GM18867 (cell line): ENCODE results near the gene DNASE1L2.

Experiments used
- ATAC-seq: cut with Tn5 transposase; IDR thresholded peaks from one replicate; pipeline ENCODE4 v1.9.1; 2021; ENCODE audit warnings: mild to moderate bottlenecking, moderate library complexity; ENCODE audit not compliant: unreplicated experiment

The DNASE1L2 gene, protein sequence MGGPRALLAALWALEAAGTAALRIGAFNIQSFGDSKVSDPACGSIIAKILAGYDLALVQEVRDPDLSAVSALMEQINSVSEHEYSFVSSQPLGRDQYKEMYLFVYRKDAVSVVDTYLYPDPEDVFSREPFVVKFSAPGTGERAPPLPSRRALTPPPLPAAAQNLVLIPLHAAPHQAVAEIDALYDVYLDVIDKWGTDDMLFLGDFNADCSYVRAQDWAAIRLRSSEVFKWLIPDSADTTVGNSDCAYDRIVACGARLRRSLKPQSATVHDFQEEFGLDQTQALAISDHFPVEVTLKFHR

DNA sequence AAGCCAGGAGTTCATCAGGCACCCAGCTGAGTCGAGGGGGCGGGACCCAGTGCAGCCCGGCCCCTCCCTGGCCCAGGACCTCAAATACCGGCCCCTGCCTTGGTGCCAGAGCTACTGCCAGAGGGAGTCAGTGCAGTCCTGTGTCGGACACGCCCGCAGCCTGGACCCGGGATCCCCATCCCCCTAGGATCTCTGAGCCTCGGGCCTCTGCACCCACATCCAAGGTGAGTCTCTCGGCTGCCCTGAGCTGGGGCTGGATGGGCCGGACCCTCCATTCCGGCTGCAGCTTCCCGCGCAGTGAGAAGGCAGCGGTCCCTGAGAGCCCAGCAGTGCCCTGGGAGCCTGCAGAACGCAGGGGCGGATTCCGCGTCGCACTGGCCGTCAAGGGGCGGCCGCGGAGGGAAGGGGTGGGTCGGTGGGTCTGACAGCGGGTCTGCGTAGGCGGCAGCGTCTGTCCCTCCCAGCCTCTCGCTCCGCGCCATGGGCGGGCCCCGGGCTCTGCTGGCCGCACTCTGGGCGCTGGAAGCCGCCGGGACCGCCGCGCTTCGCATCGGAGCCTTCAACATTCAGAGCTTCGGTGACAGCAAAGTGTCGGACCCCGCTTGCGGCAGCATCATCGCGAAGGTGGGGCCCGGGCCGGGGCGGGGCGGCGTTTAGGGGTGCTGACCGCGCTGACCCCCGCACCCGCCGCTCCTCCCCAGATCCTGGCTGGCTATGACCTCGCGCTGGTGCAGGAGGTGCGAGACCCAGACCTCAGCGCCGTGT lies at the start of gene DNASE1L2:
Gene DNASE1L2, plus strand, starts transcription at position 108 of the 765 bp plus-strand sequence. Its CDS starts 373 bp downstream, at position 481.
- ATAC-seq = no peak

DNA sequence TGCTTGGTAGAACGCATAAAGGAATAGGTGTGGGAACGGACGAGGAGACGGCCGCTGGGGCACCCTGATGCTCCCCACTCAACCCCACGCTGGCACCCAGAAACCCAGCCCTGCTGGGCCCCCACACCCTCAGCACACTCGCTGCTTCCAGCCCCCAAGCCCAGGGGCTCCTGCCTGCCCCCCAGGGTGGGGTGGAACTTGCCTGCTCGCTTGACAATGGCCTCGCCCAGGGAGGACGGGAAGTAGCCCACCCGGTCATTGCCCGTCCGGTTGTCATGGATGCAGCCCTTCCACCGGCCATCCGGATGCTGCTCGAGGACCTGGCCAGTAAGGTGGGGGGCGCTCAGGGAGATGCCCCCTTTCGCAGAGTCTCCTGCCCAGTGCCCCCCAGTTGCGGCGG lies 49.7 kb upstream of the DNASE1L2 start:
- no peak for ATAC-seq

DNA sequence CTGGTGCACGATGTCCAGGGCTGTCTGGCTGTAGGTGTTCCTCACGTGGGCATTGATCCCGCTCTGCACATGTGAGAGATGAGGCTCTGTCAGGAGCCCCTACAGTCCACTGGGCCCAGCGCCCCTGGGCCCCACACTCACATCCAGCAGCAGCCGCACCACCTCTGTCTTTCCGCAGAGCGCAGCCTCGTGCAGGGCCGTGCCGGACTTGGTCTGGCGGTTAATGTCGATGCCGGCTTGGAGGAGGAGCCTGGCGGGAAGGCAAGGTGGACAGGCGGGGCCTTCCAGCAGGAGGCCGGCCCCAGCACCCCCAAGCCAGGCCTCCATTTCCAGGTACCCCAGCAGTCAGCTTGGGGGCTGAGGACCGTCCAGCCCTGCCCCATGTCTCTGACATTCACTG lies 49.0 kb upstream of the DNASE1L2 start:
- no peak for ATAC-seq

DNA sequence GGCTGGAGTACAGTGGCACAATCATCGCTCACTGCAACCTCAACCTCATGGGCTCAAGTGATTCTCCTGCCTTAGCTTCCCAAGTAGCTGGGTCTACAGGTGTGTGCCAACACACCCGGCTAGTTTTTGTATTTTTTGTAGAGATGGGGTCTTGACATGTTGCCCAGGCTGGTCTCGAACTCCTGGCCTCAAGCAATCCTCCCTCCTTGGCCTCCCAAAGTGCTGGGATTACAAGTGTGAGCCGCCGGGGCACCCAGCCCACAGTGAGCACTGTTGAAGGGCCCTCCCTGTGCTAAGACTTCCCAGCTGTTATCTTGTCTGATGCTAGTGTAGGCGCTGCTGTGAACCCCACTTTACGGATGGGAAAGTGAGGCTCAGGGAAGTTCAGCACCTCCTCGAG lies 47.8 kb upstream of the DNASE1L2 start:
- no peak for ATAC-seq

DNA sequence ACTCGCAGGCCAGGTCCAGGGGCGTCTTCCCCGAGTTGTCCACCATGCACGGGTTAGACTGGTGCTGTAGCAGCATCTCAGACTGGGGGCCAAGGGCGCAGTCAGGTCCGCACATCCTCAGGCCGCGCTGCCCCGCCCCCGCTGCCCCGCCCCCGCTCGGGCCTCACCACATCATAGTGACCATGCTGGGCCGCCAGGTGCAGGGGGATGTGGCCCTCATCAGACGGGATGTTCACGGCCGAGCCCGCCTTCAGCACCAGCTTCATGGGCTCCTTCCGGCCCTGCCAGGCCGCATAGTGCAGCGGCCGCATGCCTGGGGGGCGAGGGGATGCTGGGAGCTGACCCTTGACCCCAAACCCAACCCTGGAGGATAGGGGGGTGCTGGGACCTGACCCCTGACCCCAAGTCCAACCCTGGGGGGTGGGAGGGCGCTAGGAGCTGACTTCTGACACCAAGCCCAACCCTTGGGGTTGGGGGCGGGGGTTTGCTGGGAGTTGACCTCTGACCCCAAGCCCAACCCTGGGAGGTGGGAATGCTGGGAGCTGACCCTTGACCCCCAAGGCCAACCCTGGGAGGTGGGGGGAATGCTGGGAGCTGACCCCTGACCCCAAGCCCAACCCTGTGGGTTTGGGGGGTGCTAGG lies 46.9 kb upstream of the DNASE1L2 start:
- ATAC-seq = no peak

DNA sequence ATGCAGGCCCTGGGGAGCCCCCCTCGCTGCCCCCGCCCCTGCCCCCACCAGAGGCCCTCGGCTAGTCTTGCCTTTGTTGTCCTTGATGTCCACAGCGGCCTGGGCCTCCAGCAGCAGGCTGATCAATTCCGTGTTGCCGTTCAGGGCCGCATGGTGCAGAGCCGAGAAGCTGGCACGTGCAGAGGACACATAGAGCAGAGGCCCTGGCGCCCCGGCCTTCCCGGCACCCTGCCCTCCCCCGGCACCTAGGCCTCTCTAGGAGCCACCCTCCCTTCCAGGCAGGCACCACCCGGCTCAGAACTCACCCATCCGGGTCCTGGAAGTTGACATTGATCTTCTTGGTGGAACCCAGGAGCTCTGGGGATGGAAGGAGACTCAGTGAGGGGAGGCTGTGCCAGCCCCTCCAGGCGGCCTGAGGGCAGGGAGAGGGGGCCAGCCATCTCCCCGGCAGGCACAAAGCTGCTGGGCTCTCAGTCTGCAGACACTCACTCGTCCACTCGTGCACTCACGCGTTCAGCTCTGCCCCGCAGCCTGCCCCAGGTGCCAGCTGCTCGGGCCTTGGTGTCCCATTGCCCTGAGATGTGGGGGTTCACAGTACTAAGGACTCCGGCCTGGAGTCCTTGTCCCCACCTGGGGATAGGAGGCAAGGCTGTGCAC lies 46.1 kb upstream of the DNASE1L2 start:
- no peak for ATAC-seq

DNA sequence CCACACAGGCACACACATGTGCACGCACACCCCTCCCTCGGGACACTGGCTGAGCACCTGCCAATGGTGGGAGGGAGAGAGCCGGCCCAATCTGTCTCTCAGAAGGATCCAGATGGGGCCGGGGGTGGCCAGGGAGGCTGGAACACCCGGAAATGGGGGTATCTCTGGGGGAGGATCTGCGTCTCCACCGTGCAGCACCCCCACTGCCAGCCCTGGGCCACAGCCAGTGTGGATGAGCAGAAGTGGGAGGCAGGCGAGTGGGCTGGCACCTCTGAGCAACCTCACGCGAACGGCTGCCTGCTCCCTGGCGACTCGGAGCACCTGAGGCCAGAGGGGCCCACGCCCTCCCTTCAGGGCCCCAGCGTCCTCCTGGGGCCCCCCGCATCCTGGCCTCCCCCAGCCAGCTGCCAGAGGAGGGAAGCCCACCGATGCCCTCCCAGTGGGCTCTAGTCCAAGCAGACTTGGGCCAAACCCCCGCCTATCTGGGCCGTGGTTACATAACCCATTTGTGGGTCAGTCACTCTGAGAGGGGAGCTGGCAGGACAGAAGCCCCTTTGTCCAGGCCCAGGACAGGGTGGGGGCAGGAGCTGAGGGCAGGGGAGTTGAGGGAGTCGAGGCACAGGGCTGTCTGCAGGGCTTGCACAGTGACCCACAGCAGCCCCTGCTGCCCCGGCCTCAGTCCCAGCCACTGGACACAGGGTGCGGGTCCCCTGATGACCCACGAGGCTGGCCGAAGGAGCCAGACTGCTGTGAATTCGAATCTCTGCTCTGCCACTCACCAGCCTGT lies 45.4 kb upstream of the DNASE1L2 start:
- no peak for ATAC-seq

DNA sequence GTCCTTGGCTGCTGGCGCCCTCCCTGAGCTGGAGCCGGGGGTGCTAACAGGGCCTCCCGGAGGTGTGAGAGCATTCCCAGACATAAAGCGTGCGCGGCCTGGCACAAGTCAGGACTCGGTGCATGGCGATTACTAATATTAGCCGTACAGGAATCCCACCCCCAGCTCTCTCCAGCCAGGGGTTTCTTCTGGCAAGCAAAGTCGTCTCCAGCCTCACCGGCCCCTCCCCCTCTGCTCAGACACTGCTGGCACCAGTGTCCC lies 44.9 kb upstream of the DNASE1L2 start:
- no peak for ATAC-seq

DNA sequence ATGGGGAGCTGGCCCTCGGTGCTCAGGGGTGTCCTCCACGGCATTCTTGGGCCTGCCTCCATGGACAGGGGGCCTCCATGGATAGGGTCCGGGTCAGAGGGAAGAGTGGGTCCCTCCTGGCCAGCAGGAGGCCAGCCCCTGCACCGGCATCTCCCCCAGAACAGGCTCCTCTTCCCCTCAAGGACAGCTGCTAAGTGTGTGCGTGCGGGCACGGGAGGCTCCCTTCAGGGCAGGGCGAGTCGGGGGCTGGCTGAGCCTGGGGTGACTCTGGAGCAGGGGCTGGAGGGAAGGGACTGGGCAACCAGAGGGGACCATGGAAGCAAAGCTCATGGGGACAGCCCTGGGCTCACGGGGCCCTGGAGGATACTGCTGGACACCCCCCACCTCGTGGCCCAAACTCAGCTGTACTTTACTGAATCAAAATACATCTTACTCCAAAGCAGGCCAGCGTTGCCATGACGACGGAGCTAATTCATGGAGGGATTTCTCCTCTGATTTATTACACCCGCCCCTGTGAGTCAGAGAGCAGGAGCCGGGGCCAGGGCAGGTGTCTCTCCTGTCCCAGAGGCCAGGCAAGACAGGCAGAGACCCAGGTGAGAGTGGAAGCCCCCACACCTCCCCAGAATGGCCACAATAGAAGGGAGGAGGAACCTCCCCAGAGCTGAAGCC lies 41.9 kb upstream of the DNASE1L2 start:
- no peak for ATAC-seq

DNA sequence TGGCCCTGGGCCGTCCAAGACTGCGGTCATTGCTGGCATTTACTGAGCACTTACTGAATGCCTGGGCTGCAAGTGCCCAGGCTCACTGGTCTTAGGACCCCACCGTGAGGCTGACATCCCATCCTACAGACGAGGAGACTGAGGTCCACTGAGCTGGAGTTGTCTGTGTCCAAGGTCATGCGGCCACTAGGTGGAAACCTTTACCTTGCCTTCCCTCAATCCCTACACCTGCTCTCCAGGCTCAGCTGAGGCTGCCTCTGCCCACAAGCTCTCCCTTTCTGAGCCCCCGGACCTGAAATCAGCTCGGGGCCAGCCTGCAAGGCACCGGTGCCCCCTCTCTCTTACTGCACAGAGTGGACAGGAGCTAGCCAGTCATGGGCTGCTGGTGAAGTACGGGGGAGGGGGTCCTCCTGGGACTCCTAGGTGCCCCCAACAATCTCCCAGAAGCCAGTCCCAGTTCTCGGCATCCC lies 41.4 kb upstream of the DNASE1L2 start:
- ATAC-seq = no peak

DNA sequence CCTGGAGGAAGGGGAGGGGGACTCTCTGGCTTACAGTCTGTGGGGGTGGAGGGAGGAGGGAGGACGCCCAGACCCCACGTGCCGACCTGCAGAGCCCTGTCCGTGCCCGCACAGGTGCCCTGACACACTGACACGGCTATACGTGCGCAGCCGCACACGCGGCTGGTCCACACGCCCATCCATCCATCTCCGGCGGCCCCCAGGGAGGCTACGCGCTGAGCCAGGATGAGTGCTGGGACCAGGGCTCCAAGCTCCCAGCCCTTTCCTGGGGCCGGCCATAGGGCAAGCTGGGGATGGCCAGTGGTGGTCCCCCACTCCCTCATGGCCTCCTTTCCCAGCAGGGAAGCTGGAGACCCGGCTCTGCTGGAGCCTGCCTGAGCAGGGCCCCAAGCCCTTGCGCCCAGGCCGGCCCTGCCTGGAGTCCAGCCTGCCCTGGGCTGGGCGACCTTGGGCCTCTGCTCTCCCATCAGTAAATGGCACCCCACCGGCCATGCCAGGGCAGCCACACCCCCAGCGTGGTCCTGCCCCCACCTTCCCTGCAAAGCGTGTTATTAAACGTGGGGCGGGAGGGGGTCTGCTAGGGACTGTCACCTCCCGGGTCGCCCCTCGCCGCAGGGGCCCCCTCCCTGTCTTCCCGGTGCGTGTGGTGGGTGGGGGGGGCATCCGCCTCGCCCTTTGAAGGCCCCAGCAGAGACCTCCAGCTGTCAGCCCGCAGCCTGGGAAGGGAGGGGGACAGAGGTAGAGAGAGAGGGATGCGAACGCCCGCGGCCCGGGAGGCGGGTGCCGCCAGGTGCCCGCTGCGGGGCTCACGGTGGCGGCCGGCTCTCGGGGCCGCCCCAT lies 40.7 kb upstream of the DNASE1L2 start:
- ATAC-seq = no peak

DNA sequence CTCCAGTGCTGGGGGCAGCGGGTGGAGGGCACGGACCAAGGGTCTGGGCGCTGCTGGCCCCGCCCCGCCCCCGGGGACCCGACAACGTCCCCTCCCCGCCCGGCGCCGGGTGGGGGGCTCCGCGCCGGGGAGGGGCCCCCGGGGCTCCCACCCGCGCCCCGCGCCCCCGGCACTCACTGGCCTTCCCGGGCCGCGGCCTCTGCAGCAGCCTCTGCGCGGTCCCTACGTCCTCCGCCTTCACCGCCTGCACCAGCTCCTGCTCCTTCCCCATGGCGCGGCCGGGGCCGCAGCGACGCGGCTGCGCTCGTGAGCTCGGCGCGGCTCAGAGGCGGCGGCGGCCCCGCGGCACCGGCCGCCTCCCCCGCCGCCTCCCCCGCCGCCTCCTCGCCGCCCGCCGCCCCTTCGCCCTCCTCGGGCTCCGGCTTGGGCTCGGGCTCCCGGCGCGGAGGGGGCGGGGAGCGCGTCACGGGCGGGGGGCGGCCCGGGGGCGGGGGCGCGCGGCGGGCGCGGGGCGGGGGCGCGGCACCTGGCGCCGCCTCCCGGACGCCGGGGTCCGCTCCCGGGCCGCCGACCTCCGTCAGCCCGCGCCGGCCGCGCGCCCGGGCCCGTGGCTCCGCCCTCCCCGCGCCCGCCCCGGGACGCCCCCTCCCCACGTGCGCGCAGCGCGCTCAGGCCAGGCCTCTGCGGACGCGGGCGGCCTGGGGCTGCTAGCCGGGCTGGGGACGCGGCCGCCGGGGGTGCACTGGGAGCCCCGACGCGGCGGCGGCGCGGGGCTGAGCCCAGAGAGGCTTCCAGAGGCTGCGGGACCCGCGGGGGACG lies 39.9 kb upstream of the DNASE1L2 start, which contains the start of gene CASKIN1:
Gene CASKIN1, minus strand, starts transcription at position 444 of the 819 bp plus-strand sequence. Its CDS starts 173 bp downstream, at position 271.
- no peak for ATAC-seq

DNA sequence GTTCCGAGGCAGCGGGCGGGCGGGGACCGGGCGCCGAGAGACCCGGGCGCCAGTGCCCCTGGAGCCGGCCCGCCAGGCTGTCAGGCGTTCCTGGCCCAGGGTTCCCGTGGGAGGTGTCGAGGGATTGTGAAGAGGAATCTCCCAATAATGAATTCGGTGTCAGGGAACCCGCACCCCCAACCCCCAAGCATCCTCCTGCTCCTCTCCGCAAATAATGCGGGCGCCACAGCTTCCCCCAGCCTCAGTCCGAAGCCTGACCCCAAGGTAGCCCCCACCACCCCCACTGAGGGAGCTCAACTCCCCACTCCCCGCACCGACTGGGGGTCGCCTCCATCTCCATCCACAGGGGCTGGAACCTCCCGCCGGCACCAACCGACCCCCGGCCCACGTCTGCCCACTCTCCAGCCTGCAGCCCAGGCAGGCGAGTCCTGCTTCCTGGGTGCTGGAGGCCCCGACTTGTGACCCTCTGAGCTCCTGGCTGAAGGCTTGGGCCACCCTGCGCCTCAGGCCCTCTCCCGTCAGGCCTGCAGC lies 39.2 kb upstream of the DNASE1L2 start:
- ATAC-seq = no peak

DNA sequence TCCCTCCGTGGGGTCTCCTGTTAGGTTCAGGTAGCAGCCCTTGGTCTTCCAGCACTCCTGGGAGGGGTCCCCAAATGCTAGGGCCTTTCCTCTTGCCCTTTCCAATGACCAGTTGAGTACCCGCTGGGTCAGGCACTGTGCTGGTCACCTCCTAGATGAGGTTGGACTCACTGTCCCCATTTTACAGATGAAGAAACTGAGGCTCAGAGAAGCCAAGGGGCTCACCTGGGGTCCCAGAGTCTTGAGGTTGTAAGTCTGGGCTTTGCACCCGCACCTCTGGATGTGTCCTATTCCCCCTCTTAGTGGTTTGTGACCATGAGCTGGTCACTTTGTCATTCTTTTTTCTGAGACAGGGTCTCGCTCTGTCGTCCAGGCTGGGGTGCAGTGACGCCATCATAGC lies 38.5 kb upstream of the DNASE1L2 start:
- no peak for ATAC-seq

DNA sequence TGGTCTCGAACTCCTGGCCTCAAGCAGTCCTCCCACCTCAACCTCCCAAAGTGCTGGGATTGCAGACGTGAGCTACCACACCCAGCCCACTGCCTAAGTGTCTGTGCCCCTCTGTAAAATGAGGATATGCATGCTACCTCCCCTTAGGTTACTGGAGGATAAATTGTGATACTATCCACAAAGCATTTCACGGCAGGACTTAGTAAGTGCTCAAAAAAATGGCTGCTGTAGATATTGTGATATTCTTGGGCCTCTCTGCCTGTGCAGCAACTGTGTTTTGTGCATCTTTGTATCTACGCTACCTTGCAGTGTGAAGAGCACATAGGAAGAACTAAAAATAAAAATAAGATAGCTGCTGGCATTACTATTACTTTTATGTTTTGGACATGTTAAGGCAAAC lies 38.0 kb upstream of the DNASE1L2 start:
- ATAC-seq = no peak

DNA sequence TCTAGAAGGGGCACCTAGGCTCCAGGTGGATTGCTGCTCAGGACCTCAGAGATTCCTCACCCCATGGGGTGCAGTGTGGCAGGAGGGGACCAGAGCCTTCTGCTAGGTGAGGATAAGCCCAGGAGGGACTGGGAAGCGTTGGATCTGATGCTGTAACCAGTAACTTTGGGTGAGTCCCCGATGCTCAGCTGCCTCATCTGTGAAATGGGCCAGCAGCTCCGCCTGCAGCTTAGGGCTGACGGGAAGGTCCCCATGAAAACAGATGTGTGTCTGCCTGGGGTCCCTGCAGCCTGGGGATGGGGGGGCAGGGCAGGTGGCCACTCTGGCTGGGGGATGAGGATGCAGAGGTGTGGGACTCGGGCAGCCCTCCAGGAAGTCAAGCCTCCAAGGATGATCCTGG lies 37.1 kb upstream of the DNASE1L2 start:
- no peak for ATAC-seq

DNA sequence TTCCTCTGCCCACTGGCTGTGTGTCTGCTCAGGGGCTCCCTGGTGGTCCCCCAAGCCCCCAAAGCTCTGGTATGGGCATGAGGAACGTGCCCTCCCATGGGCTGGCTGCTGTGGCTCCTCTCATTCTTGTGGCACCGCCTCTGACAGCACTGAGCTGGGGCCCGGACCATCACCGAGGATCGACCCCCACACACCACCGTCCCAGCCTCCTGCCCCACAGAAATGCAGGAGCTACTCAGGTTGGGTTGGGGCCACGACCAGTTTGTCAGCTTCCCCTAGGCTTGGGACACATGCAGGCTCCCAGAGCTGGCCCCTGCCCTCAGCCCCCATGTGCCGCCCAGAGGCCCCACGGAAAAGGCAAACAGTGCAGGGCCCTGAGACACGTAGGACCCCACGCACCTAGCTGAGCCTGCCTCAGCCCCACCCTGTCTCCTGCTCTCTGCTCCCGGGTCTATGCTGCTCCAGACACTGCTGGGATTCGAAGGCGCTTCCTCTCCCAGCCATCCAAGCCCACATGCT lies 36.6 kb upstream of the DNASE1L2 start:
- ATAC-seq = no peak

DNA sequence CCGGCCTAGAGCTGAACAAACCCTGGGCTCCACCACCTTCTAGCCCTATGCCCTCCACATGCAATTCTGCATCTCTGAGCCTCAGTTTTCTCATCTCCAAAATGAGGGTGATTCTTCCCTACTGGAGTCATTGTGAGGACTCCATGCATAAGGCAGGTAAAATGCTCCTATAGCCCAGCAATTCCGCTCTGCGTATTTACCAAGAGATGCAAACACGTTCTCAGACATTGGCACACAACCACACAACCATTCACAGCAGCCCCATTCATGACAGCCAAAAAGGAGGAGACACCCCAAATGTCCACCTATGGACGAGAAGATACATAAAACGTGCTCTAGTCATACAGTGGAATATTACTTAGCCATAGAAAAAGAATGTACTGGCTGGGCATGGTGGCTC lies 35.9 kb upstream of the DNASE1L2 start:
- ATAC-seq = no peak
